SH-SY5Y (cell line): ENCODE results near the gene FAM83G.

Experiments
- GATA2 ChIP-seq: IDR thresholded peaks from 2 replicates; pipeline ENCODE4 v1.6.1; 2011; ENCODE audit warnings: mild to moderate bottlenecking, low read depth, low read length
- GATA3 ChIP-seq: IDR thresholded peaks from 2 replicates; pipeline ENCODE4 v1.6.1; 2011; ENCODE audit warnings: low read depth, mild to moderate bottlenecking, low read length, moderate library complexity

DNA sequence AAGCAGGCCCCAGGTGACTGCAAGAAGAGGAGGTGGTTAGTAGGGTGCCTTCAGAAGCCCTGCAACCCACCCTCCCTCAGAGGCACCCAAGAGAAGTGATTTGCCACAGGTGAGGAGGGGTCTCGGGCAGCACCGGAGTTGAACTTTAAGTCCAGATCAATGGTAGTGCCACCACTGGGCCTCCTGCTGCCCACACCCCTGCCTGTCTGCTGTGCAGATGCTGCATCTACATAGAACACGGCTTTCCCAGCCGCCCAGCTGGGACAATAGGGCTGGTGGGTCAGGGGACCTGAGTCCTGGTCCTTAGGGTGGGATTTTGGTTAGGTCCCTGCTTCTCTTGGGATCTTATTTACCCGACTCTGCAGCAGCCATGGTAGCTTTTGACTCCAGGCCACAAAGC is 17.6 kb upstream of the FAM83G start:
- no peak for TF ChIP-seq GATA2
- TF ChIP-seq GATA3, result no peak
